IPS-18c (cell line): ENCODE results near the gene MIB2.
"Not testable (repeated sequence)": the region's sequence is repeated elsewhere in the genome, so short reads cannot be mapped to it uniquely, and the experiment has no call there.

Experiments
- H3K4me3 ChIP-seq: 2 replicates; pipeline ENCODE4 v1.7.0; 2013; ENCODE audit warnings: low read depth, mild to moderate bottlenecking, low read length, moderate library complexity; ENCODE audit not compliant: insufficient read depth
- H3K9me3 ChIP-seq: one replicate; pipeline ENCODE4 v1.6.1; 2013; ENCODE audit warnings: mild to moderate bottlenecking, low read length, moderate library complexity; ENCODE audit not compliant: control insufficient read depth, insufficient read depth

Gene MIB2

DNA sequence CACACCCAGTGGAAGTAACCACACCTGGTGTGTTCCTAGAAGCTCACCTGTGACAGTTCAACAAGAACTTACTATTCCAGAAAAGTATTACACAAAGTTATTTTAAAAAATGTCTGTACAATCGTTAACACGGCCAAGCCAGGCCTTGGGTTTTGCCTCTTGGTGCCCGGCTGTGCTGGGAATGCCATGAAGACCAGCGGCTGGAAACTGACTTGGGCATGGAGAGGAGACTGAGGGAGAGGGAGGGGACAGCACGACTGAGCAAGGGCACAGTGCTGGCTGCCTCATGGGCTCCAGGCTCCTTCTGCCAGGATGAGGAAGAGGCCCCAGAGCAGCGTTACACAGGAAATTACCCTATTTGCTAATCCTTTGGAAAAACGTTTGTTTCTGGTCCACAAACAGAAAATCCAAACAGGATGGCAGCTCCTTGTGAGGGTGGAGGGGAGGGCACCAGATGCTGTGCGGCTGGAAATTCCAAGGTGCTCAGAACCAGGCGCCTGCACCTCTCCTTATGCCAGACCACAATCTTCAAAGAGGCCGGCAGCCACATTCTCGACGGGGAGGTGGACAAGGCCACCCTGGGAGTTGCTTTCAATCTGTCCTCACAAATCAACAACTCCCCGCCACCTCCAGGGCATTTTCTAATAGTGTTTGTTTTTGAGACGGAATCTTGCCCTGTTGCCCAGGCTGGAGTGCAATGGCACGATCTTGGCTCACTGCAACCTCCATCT, 47.7 kb downstream of the MIB2 start:
- H3K4me3 ChIP-seq, H3K9me3 ChIP-seq: not testable (repeated sequence)

DNA sequence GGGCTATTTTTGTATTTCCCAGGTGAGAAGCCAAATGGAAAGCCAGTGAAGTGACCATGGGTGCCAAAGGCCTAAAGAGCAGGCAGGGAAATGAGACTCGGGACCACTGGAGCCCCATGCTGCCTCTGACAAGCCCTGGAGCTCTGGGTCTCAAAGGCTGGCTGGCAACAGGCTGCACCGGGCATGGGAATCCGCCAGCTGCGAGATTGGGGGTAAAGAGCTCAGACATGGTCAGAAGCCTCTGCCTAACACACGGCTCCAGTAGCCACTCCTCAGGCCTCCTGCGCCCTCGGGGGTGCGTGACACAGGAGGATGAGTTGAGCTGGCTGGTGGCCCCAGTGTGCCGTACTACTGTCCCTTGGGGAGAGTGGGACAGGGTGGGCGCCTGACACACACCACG, 49.0 kb downstream of the MIB2 start:
- not testable (repeated sequence) for H3K9me3 ChIP-seq, H3K4me3 ChIP-seq

DNA sequence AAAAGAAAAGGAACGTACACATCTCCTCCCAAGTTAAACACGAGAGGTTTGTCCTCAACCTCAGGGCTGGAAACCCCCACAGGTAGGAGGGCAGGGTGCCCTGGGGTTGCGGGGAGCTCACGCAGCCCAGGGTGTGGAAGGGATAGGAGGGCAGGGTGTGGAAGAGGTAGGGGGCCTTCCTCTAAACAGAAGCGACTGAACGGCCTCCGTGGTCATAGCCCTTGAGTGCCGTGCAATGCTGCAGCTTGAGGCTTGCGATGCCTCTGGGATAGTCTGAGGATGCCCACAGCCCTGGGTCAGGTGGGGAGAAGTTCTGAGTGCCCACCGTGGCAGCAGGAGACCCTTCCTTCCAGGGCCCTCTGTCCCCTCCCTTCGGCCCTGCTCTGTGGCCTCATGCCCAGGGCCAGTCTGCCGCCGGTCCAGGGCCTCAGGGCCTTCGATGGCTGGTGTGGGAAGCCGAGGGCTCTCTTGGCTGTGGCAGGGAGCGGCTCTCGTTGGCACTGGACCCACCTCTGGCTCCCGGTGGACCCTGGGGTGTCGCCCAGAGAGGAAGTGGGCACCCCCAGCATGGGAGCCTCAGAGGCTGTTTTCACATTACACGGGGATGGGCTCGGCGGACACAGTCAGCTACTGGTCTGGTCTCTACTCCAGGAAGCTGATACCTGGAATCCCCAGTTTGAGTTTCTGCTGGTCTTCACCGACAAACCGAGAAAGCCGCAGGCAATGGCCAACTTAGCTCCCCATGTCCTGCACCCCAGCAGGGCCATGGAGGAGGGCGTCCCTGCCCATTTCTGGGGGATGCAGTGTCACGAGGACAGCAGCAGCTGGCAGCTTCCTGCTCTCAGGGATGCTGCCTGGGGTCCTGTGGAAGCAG, 49.9 kb downstream of the MIB2 start:
- Histone ChIP-seq H3K9me3 (no peaks in the 10 kb centered on the region), H3K4me3 (no peak overlapping the region)

DNA sequence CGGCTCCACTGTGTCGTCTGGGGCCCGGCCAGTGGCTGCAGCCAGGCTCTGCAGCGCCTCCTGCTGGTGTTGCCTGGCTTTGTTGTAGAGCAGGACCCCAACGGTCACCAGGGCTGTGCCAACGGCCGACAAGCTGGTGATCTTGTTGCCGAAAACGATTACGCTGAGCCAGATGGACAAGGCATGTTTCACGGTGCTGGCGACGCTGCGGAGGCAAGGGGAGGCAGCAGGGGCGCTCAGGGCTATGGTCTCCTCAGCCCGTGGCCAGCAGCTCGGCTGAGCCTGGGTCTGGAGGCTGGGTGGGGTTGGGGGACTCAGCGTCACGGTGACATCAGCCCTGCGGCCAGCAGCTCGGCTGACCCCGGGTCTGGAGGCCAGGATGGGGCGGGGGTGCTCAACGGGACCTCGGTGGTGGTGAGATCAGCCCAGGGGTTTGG, 50.5 kb downstream of the MIB2 start:
- Histone ChIP-seq H3K4me3 (no peak overlapping the region), H3K9me3 (no peaks in the 10 kb centered on the region)

DNA sequence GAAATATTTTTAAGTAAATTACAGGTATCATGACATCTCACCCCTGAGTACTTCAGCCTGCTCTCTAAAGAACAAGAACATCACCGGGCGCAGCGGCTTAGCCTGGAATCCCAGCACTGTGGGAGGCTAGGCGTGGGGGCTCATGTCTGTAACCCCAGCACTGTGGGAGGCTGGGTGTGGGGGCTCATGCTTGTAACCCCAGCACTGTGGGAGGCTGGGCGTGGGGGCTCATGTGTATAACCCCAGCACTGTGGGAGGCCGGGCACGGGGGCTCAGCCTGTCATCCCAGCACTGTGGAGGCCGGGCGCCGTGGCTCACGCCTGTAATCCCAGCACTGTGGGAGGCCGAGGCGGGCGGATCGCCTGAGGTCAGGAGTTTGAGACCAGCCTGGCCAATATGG, 51.2 kb downstream of the MIB2 start:
- H3K4me3 ChIP-seq: no peak overlapping the region

DNA sequence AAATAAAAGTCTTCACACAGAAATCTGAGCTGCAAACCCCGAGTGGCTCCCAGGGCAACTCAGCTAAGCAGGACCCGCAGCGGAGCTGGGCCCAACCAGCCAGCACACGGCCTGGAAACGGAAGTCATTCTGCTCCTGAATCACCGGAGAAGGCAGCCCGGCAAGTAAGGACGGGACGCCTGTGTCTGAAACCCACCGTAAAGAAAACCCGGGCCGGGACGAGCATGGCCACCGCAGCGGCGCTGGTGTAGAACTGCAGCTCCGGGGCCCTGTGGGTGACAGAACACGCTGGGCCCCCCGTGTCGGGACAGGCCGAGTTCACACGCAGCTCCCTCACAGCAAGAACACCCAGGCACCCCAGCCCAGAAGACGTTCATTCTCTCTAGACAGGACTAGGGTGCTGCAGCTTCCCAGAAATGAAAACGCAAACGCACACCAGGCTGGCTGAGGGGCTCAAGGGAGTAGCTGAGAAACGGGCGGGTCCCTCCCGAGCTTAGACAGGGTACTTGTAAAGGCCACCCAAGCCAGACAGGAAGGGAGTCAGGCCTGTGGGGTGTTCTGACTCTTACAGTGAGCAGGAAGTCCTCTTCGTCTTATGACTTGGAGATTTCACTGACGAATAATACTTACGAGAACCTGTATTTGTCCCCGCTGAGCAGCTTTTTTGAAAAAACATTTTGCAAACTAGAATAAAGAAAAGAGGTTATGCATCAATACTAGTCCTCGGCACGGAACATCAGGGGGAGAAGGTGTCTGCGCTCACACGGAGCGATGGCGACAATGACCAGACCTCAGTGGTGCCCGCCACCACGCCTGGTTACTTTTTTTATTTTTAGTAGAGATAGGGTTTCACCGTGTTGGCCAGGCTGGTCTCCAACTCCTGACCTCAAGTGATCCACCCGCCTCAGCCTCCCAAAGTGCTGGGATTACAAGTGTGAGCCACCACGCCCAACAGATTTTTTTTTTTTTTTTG, 54.5 kb downstream of the MIB2 start:
- H3K9me3 ChIP-seq: no peaks in the 10 kb centered on the region
- H3K4me3 ChIP-seq: no peak overlapping the region

More for the DNA sequence above, 51.2 kb downstream of the MIB2 start:
- no peaks in the 10 kb centered on the region for H3K9me3 ChIP-seq

DNA sequence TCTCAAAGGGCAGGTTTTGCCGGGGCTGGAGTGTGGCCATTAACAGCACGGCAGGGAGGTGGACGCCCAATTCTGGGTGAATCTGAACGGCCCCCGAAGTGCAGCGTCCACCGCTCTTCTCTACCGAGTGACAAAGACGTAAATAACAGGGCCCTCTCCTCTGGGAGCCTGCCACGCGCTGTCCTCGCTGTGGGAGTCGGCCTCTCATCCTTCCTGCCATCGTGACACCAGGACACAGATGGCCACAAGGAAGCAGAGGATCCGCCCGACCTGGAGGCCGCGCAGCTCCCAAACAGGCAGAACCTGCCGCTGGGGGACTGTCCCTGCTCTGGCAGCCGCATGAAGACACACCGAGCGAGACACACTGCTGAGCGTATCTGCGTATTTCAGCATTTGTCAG, 55.6 kb downstream of the MIB2 start:
- H3K4me3 ChIP-seq: no peak overlapping the region
- no peaks in the 10 kb centered on the region for H3K9me3 ChIP-seq

DNA sequence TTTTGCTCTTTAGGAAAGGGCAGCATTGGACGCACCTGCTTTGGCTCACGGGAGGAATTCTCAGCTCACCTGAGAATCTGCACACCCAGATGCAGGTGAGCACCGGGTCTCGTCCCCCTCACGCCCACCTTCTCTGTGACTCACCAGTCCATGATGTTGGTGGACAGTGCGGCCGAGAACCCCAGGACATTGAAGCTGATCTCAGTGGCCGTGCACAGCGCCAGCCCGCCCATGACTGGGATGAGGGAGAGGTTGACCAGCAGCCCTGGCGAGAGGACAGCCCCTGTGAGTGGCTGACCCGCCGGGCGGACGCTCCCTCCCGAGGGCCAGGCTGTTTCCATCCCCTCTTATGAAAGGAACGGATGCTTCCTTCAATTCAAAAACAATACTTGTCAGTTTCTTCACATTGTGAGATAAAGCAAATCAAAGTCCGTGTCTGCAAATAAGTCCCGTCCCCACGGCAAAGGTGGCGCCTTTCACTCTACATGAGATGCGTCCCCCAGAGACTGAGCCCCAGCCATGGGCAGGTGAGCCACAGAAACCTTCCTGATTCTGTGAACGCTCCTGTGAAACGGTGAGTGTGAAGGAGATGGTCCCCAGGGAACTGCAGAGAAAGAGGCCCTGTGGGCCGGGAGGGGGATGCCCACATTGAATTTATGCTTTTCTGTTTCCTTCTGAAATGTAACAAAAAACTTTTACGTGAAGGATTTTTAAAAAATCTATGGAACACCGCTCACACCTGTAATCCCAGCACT, 56.2 kb downstream of the MIB2 start:
- no peak overlapping the region for H3K4me3 ChIP-seq
- H3K9me3 ChIP-seq: no peaks in the 10 kb centered on the region

DNA sequence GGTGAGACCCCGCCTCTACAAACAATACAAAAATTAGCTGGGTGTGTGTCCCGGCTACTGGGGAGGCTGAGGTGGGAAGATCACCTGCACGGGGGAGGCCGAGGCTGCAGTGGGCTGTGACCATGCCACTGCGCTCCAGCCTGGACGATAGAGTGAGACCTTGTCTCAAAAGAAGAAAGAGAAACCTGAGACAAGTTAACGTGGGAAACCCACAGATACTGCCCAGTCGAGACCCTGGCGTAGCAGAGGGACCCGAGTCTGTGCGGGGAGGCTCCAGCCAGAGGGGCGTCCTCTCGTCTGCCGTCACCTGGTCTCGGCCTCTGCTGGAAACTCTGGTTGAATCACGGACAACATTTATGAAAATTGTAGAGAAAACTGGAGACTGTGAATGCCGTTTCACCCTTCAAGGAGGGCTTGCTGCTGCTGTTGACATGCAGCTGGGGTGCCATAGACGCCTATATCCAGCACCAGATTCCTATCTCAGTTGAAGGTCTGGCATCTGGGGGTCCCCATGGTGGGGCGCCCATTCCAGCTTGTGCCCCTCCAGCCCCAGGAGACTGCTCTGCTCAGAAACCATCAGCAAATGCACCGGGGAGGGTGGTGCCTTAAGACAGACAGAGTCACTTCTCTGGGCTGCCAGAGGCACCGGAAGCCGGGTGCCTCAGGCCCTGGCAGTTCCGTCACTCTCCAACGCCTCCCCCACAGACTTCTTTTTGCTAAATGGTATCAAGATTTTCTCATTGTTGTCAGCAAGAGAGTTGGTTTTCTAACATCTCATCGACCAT, 57.1 kb downstream of the MIB2 start:
- Histone ChIP-seq H3K4me3 (no peak overlapping the region), H3K9me3 (no peaks in the 10 kb centered on the region)

DNA sequence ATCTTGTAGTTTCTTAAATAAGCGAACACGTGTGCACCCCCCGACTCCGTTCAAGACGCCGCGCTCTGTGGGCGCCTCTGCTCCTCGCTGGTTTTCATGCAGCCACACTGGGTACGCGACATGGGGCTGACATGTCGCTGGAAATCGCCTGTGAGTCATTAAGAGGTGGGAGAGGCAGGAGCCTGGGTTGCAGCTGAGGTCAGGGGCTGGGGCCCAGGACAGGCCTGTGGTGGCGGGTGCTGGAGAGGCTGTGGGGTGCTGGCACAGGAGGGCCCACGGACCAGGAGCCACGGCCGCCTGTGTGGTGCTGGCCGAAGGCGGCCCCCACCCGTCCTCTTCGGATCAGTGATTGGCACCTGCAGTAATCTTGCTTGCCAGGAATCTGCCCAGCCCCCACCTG, 59.5 kb downstream of the MIB2 start:
- not testable (repeated sequence) for H3K9me3 ChIP-seq, H3K4me3 ChIP-seq

DNA sequence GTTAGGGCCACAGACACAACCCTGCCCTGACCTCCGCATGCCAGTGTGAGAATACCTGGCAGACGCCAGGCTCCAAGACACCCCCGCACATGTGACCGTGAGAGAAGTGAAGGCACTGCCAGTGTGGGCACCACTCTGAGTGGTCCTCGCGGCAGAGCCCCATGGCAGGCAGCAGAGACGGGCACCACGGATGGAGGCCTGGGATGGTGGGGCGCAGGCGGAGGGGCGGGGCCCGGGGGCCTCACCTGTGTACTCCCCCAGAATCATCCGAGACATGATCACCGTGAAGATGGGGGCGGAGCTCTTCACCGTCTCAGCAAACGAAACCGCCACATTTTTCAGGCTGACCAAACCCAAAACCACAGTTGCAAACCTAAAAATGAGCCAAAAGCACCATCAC, 59.9 kb downstream of the MIB2 start:
- not testable (repeated sequence) for H3K9me3 ChIP-seq, H3K4me3 ChIP-seq

DNA sequence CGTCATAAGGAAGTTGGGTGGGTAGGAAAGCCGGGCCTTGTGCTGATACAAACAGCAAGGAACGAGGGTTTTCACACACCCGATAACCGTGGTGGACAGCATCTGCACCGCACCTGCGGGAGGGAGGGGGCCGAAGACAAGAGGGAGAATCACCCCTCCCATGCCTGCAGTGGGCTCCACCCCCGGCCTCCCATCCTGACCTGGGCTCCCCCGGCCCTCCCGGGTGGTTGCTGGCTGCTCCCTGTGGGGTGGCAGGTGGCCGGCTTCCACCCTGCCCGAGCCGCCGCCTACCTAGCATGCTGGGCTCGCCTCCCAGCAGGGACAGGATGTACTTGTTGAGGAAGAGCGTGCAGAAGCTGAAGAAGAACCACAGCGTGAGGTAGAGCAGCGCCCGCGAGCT, 60.8 kb downstream of the MIB2 start:
- H3K4me3 ChIP-seq: not testable (repeated sequence)

DNA sequence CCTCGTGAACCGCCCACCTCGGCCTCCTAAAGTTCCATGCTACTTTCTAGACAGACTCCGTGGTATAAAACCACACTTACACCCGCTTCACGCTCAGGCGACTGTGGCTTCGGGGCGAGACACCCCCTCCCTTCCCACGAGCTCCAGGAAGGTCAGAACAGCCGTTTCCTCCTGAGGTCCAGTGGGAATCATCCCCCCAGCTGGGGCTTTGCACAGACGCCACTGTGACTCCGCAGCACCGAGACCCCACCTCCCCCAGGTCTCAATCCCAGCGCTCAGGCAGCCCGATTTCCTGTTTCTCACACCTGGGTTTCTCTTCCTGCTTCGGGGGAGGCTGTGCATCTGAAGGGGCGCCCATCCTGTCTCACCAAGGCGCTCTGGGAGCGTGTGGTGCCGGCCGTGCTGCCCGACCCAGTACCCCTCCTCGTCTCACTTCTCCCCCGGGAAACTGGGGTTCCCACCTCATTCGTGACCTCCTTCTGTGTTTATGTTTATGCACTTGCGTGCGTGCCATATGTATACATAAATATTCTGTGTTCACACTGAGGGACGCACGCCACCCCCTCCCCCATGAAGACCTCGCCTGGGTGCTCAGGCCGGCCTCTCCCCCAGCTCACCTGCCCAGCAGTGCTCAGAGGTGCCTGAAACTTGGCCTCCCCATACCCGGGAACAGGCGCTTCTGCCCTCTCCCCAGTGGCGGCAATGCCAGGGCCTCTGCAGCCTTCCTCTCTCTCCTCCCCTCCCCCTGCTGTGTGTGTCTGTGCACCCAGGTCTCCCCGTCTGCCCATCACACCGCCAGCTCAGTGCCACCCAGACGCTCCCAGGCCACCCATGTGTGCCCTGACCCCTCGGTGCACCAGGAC, 62.6 kb downstream of the MIB2 start:
- Histone ChIP-seq H3K4me3 (no peak overlapping the region), H3K9me3 (no peaks in the 10 kb centered on the region)

More for the DNA sequence above, 60.8 kb downstream of the MIB2 start:
- not testable (repeated sequence) for H3K9me3 ChIP-seq

DNA sequence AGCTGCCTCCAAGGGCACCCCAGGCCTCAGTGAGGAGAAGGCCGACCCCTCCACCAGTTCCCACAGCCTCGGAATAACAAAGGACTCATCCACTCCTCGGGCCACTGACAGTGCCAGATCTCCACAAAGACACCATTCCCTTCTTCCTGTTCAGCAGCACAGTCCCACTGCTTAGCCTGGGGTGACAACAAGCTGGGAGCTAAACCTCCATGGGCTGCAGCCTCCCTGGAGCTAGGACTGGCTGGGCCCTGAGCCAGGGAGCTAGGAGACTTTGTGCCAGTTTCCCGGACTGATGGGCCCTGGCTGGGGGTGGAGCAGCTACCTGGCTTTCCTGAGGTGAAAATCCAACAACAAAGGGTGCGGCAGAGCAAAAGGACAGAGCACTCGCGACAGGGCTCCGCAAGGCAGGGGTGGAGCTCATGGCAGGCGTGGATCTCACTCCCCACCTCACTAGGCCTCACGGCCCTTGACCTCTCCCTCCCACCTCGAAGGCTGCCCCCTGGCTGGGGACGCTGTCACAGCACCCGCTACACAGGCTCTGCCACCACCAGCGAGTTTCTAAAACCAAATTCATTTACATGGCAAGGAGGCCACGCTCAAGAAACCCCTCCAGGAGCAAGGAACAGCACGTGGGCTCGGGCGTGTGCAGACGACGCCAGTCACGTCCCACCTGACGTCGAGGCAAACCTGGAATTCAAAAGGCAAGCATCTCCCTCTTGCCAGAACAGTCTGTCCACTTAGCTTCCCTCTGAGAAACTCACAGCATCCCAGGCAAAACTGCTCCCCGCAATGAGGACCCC, 63.5 kb downstream of the MIB2 start:
- no peak overlapping the region for H3K4me3 ChIP-seq
- H3K9me3 ChIP-seq: no peaks in the 10 kb centered on the region
